HCT116 (cell line): Measurements from ENCODE around the gene TCF12.

Experiments
- CEBPB ChIP-seq: IDR thresholded peaks from 2 replicates; pipeline ENCODE4 v1.6.1; 2012; ENCODE audit warnings: low read depth
- ELF1 ChIP-seq: IDR thresholded peaks from 2 replicates; pipeline ENCODE4 v1.6.1; 2012; ENCODE audit warnings: low read depth, borderline replicate concordance
- EZH2phosphoT487 ChIP-seq: fragments of 200-600 bp; IDR thresholded peaks from 2 replicates; pipeline ENCODE4 v1.6.1; 2018; ENCODE audit warnings: antibody characterized with exemption, borderline replicate concordance
- POLR2A ChIP-seq: IDR thresholded peaks from 2 replicates; pipeline ENCODE4 v1.7.0; 2011; ENCODE audit warnings: borderline replicate concordance; ENCODE audit not compliant: insufficient read depth, insufficient read length; ENCODE audit errors: extremely low read depth
- POLR2AphosphoS5 ChIP-seq: IDR thresholded peaks from 2 replicates; pipeline ENCODE4 v1.6.1; 2011; ENCODE audit warnings: mild to moderate bottlenecking, low read depth, low read length, moderate library complexity
- SP1 ChIP-seq: IDR thresholded peaks from 2 replicates; pipeline ENCODE4 v1.6.1; 2012; ENCODE audit warnings: low read depth
- SRF ChIP-seq: IDR thresholded peaks from 2 replicates; pipeline ENCODE4 v1.6.1; 2012; ENCODE audit warnings: low read depth
- ZFX ChIP-seq: fragments of 450-650 bp; IDR thresholded peaks from 2 replicates; pipeline ENCODE4 v1.6.1; 2017
- TF ChIP-seq, protein P1 (sequence below), 3 experiments: fragments of 200-600 bp in 1 of 3; sonication (generic) in 1 of 3; IDR thresholded peaks in 2 of 3; conservative IDR thresholded peaks in 1 of 3; 2 replicates each; pipeline ENCODE4 v1.5.1; 2012 to 2017; ENCODE audit warnings: low read depth in 2 of 3, low read length in 2 of 3, antibody characterized with exemption in 1 of 3, borderline replicate concordance in 1 of 3, control low read depth in 1 of 3, mild to moderate bottlenecking in 1 of 3, mixed read lengths in 1 of 3, mixed run types in 1 of 3, moderate library complexity in 1 of 3; ENCODE audit not compliant: insufficient read depth in 1 of 3

DNA sequence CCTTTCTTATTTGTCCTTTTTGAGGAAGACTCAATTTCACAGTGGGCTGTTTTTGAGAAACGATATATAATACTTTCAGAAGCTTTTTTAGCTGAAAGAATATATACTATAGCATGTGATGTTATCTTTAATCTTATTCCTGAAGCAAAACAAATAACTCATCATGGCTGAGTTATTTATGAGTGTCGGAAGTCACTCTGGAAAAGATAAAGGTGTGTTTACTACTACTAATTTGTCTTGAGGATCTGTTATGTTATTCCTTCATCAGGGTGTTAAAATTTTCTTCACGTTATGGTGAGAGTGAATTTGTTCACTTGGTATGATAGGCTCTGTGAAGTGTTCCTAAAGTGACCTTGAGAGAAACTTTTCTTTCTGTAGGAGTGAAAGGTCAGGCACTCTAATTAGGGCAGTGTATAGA, 4.7 kb downstream of the TCF12 start:
- TF ChIP-seq CEBPB (no peak), ZFX (no peak), SRF (no peak), POLR2AphosphoS5 (no peak), EZH2phosphoT487 (no peak), ELF1 (no peak), POLR2A (no peak), SP1 (no peak)
- TF ChIP-seq, protein P1, sequence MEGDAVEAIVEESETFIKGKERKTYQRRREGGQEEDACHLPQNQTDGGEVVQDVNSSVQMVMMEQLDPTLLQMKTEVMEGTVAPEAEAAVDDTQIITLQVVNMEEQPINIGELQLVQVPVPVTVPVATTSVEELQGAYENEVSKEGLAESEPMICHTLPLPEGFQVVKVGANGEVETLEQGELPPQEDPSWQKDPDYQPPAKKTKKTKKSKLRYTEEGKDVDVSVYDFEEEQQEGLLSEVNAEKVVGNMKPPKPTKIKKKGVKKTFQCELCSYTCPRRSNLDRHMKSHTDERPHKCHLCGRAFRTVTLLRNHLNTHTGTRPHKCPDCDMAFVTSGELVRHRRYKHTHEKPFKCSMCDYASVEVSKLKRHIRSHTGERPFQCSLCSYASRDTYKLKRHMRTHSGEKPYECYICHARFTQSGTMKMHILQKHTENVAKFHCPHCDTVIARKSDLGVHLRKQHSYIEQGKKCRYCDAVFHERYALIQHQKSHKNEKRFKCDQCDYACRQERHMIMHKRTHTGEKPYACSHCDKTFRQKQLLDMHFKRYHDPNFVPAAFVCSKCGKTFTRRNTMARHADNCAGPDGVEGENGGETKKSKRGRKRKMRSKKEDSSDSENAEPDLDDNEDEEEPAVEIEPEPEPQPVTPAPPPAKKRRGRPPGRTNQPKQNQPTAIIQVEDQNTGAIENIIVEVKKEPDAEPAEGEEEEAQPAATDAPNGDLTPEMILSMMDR (IDR thresholded peaks at IDR 0.05 in 2 of 3, conservative IDR thresholded peaks at IDR 0.05 in 1 of 3; ENCODE audit: borderline replicate concordance in 1 of 3, insufficient read depth in 1 of 3, low read depth in 2 of 3, low read length in 2 of 3), result no peak
